Stimulated activated naive CD8-positive, alpha-beta T cell treated with anti-CD3 and anti-CD28 coated beads, Interleukin-15, Interleukin-2, amounts not matched to agents 100 U/mL and 50 U/mL, for 24 hours (primary cell): ENCODE data around the gene NXF2.
"Not testable (repeated sequence)": the region's sequence is repeated elsewhere in the genome, so short reads cannot be mapped to it uniquely, and the experiment has no call there.

Experiments
- ATAC-seq: fragments of 150-1000 bp; cut with Tn5 transposase; one replicate; pipeline ENCODE4 v1.10.0; 2021
- DNase-seq: peaks from one replicate; pipeline ENCODE4 v3.0.0; 2021

NXF2 gene

GRCh38 chrX:102246893-102247292, at the start of gene NXF2:
TSS of gene NXF2 (plus strand) at chrX:102247167. CDS start at chrX:102307079, 59,912 bp downstream.
- DNase-seq, ATAC-seq: not testable (repeated sequence)

- DNase-seq, ATAC-seq: not testable (repeated sequence)
Measured at GRCh38 chrX:102207940-102208339, 39.0 kb upstream of the NXF2 start.

- not testable (repeated sequence) for DNase-seq, ATAC-seq
Measured at GRCh38 chrX:102214986-102215385, 32.0 kb upstream of the NXF2 start, which contains the start of gene TCP11X1. TSS of gene TCP11X1 (plus strand) at chrX:102215301.

- not testable (repeated sequence) for DNase-seq, ATAC-seq
Measured at GRCh38 chrX:102216497-102216896, 30.5 kb upstream of the NXF2 start.

- ATAC-seq, DNase-seq: not testable (repeated sequence)
Measured at GRCh38 chrX:102235678-102236077, 11.3 kb upstream of the NXF2 start.

- DNase-seq, ATAC-seq: not testable (repeated sequence)
Measured at GRCh38 chrX:102240265-102240664, 6.7 kb upstream of the NXF2 start.

GRCh38 chrX:102272231-102272630, 25.3 kb downstream of the NXF2 start:
- not testable (repeated sequence) for DNase-seq, ATAC-seq

GRCh38 chrX:102338162-102338561, 91.2 kb downstream of the NXF2 start:
- ATAC-seq: no peak
- DNase-seq: no peak

- DNase-seq (no peak), ATAC-seq (no peak)
Measured at GRCh38 chrX:102339312-102340298, 92.6 kb downstream of the NXF2 start.

GRCh38 chrX:102341867-102342266, 94.9 kb downstream of the NXF2 start:
- ATAC-seq (no peak), DNase-seq (no peak)

GRCh38 chrX:102345916-102346315, 98.9 kb downstream of the NXF2 start:
- no peak for ATAC-seq
- peak; percentile 68 for DNase-seq
